A673 (cell line): ENCODE data around the gene PDS5A. TPM values are rescaled to one million over a fixed set of nuclear protein-coding genes. Genes with fewer than 3 reads are reported as not detected.

Experiments
- BruUV-seq: library from RNA; stranded (reverse); fragments of 400-500 nt; replicated peaks from 2 replicates; lab custom pipeline; 2021; lab: Mats Ljungman, UMichigan
- CTCF ChIA-PET: fragments of 300-600 bp; sonication (Branson Sonifier 250); formaldehyde crosslinking; loops from one replicate; lab custom pipeline; 2022; ENCODE audit warnings: antibody characterized with exemption; lab: Charles Lee
- POLR2A ChIA-PET: fragments of 300-600 bp; sonication (Branson Sonifier 250); formaldehyde crosslinking; loops from one replicate; lab custom pipeline; 2022; ENCODE audit warnings: antibody characterized with exemption; ENCODE audit not compliant: low non-redundant PET; lab: Charles Lee
- DNase-seq: peaks from one replicate; pipeline ENCODE4 v3.0.0-alpha.2; 2015; ENCODE audit warnings: low spot score
- H3K27ac ChIP-seq: fragments of 200-600 bp; sonication (generic); 2 replicates; pipeline ENCODE4 v1.5.1; 2016; ENCODE audit warnings: mixed run types, low read depth, mild to moderate bottlenecking, mixed read lengths, antibody characterized with exemption, low read length; ENCODE audit not compliant: poor library complexity, severe bottlenecking
- H3K27me3 ChIP-seq: fragments of 200-600 bp; sonication (generic); replicated peaks from 2 replicates; pipeline ENCODE4 v1.6.1; 2017; ENCODE audit warnings: mixed run types, low read depth, mild to moderate bottlenecking, mixed read lengths, antibody characterized with exemption, low read length; ENCODE audit not compliant: insufficient read depth, poor library complexity
- H3K36me3 ChIP-seq: fragments of 200-600 bp; sonication (generic); 2 replicates; pipeline ENCODE4 v1.6.1; 2016; ENCODE audit warnings: mixed run types, mild to moderate bottlenecking, mixed read lengths, antibody characterized with exemption, low read length; ENCODE audit not compliant: insufficient read depth, poor library complexity, severe bottlenecking
- H3K4me1 ChIP-seq: fragments of 200-600 bp; sonication (generic); 2 replicates; pipeline ENCODE4 v1.6.1; 2017; ENCODE audit warnings: mixed run types, mild to moderate bottlenecking, mixed read lengths, antibody characterized with exemption, low read length; ENCODE audit not compliant: insufficient read depth, poor library complexity, severe bottlenecking
- H3K4me3 ChIP-seq: fragments of 200-600 bp; sonication (generic); 2 replicates; pipeline ENCODE4 v1.5.1; 2016; ENCODE audit warnings: low read depth, mixed run types, mild to moderate bottlenecking, mixed read lengths, low read length; ENCODE audit not compliant: poor library complexity, severe bottlenecking
- H3K9me3 ChIP-seq: fragments of 200-600 bp; sonication (generic); 2 replicates; pipeline ENCODE4 v1.6.1; 2016; ENCODE audit warnings: mixed run types, low read depth, mild to moderate bottlenecking, mixed read lengths, antibody characterized with exemption, low read length; ENCODE audit not compliant: poor library complexity, severe bottlenecking
- CTCF ChIP-seq: fragments of 300-800, 200-600 bp; sonication (generic); conservative IDR thresholded peaks from 2 replicates; pipeline ENCODE4 v1.5.1; 2017; ENCODE audit warnings: low read depth, mild to moderate bottlenecking, antibody characterized with exemption, low read length, moderate library complexity, mixed read lengths
- EZH2 ChIP-seq: fragments of 200-600 bp; sonication (generic); IDR thresholded peaks from 2 replicates; pipeline ENCODE4 v1.6.1; 2017; ENCODE audit warnings: borderline replicate concordance, low read depth, mild to moderate bottlenecking, mixed read lengths, antibody characterized with exemption, low read length; ENCODE audit not compliant: poor library complexity, severe bottlenecking
- intact Hi-C: fragments of 100-400 bp; cut with micrococcal nuclease; formaldehyde crosslinking; loops from one replicate; pipeline ENCODE4 v1.10.0; 2022; ENCODE audit not compliant: unreplicated experiment
- total RNA-seq: library from RNA; stranded (reverse); gene quantifications from 2 replicates; pipeline ENCODE4 v1.2.3, GENCODE V29; 2021

The PDS5A gene
- total RNA-seq, 1 experiment from 2014 or later: 104 TPM

- no TSS peak for BruUV-seq
- ChIA-PET POLR2A (no interaction called here), CTCF (no interaction called here)
- Histone ChIP-seq H3K9me3 (no peaks in the 10 kb centered on the region), H3K36me3 (peaks cover 59% of the 10 kb centered on the region), H3K27me3 (no peaks in the 10 kb centered on the region), H3K4me3 (no peak overlapping the region), H3K4me1 (no peaks in the 10 kb centered on the region), H3K27ac (no peak overlapping the region)
- no peak for DNase-seq
- TF ChIP-seq CTCF: no peak
- TF ChIP-seq EZH2: no peak
- intact Hi-C loops: no loop called here
Observed at GRCh38 chr4:39892988-39893692, 84.6 kb downstream of the PDS5A start.

- peaks cover 37% of the 10 kb centered on the region for H3K36me3 ChIP-seq
- TF ChIP-seq EZH2 (no peak), CTCF (no peak)
- H3K27ac ChIP-seq: no peak overlapping the region
- no peaks in the 10 kb centered on the region for H3K27me3 ChIP-seq
- H3K4me1 ChIP-seq: no peaks in the 10 kb centered on the region
- CTCF ChIA-PET: no interaction called here
- H3K9me3 ChIP-seq: no peaks in the 10 kb centered on the region
- POLR2A ChIA-PET: no interaction called here
- intact Hi-C loops: no loop called here
- BruUV-seq: no TSS peak
- no peak for DNase-seq
- no peak overlapping the region for H3K4me3 ChIP-seq
Observed at GRCh38 chr4:39889226-39889625, 88.5 kb downstream of the PDS5A start.

GRCh38 chr4:39888541-39888940 is 89.2 kb downstream of the PDS5A start:
- POLR2A ChIA-PET: no interaction called here

More at GRCh38 chr4:39888541-39888940, 89.2 kb downstream of the PDS5A start:
- no peak for DNase-seq
- BruUV-seq: no TSS peak
- Histone ChIP-seq H3K27me3 (no peaks in the 10 kb centered on the region), H3K9me3 (no peaks in the 10 kb centered on the region), H3K4me1 (no peaks in the 10 kb centered on the region), H3K36me3 (peaks cover 33% of the 10 kb centered on the region), H3K27ac (no peak overlapping the region), H3K4me3 (no peak overlapping the region)
- intact Hi-C loops: no loop called here
- TF ChIP-seq CTCF: no peak
- TF ChIP-seq EZH2: no peak
- CTCF ChIA-PET: no interaction called here
